Thyroid gland (tissue), 4 donors: ENCODE data around the gene SLC22A4.

Source experiments
- POLR2A ChIP-seq, 2 donors: fragments of 450-650 bp; IDR thresholded peaks; one replicate each; pipeline ENCODE4 v1.6.1; 2017; ENCODE audit warnings: antibody characterized with exemption in 2 of 2, mild to moderate bottlenecking in 2 of 2, moderate library complexity in 1 of 2
- TF ChIP-seq, protein P1 (sequence below), 6 experiments: fragments of 200-600 bp in 3 of 6; fragments of 450-650 bp in 3 of 6; sonication (generic) in 3 of 6; IDR thresholded peaks; one replicate each; pipeline ENCODE4 v1.5.1; 2016 to 2019; ENCODE audit warnings: antibody characterized with exemption in 6 of 6, mild to moderate bottlenecking in 2 of 6, inconsistent platforms in 1 of 6, moderate library complexity in 1 of 6

DNA sequence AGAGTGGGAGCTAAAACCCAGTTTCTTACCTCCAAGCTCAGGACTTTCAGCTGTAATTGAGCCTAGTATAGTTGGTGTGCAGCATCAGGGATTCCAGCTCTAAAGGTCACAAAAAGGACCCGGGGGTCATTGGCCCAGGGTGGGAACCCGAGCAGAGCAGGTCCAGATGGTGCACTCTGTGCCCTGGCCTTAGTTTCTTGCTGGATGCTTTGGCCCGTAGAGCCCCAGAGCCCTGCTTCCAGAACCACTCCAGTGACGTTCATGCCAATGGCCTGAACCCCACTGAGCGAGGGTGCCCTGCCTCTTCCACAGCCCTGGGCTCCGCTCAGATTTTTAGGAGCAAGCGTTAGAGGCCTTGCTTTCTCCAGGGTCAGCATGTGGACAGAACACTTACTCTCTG lies 83.5 kb downstream of the SLC22A4 start:
- TF ChIP-seq, protein P1, sequence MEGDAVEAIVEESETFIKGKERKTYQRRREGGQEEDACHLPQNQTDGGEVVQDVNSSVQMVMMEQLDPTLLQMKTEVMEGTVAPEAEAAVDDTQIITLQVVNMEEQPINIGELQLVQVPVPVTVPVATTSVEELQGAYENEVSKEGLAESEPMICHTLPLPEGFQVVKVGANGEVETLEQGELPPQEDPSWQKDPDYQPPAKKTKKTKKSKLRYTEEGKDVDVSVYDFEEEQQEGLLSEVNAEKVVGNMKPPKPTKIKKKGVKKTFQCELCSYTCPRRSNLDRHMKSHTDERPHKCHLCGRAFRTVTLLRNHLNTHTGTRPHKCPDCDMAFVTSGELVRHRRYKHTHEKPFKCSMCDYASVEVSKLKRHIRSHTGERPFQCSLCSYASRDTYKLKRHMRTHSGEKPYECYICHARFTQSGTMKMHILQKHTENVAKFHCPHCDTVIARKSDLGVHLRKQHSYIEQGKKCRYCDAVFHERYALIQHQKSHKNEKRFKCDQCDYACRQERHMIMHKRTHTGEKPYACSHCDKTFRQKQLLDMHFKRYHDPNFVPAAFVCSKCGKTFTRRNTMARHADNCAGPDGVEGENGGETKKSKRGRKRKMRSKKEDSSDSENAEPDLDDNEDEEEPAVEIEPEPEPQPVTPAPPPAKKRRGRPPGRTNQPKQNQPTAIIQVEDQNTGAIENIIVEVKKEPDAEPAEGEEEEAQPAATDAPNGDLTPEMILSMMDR (IDR thresholded peaks at IDR 0.05) = no peak
- no peak for TF ChIP-seq POLR2A (IDR thresholded peaks at IDR 0.05)
